Fibroblast of skin of right biceps (primary cell): Measurements from ENCODE around the gene MICAL3.

Source experiments
- DNase-seq: peaks from one replicate; pipeline ENCODE4 v3.0.0-alpha.2; 2013

The MICAL3 gene

GRCh38 chr22:17828502-17829080 is 195.8 kb downstream of the MICAL3 start:
- DNase-seq: no peak

DNA sequence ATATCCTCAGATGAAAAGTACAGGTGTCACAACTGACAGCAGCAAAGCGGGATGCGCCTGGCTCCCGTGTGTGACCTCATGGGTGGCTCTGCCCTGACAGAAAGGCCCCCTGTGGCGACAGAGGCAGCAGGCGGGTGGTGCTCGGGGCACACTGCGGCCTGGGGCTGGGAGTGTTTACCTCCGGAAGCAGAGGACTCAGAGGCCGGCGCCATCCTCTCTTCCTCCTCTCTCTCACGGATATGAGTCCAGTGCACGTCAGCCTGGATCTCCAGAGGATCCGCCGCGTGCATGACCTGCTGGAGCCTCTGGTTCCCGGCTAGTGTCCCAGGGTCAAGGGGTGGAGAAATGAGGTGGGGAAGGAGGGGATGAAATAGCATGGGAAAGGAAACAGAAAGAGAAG is 196.9 kb downstream of the MICAL3 start:
- no peak for DNase-seq

DNA sequence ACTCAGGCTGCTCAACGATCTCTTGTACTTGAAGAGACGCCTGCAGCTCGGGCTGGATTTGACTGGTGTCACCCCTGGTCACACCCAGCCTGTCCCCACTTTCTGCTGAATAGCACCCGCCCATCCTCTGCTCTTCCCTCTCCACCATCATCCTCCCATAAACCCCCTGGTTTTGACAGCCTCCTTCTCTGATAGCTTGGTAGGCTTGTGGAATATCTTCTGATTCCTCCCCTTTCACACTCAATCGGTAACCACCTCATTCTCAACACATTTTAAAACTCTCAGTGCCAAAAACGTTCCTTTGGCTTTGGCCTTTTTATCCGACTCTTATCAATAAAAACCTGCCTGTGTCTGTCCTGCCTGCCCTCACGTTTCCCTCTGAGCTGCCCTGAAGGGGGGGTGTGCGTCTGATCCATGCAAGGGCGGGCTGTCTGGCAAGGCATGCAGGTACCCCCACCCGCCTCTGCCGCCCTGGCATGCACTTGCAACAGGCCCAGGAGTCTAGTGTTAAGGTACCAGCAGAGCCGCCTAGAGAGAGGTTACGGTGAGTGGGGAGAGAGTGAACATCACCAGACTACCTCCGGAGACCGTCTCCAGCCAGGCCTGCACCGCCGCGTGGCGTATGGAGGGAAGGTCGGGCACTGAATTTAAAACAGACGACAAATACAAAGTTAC is 198.3 kb downstream of the MICAL3 start:
- DNase-seq: no peak

GRCh38 chr22:17824457-17824856 is 199.9 kb downstream of the MICAL3 start:
- no peak for DNase-seq

DNA sequence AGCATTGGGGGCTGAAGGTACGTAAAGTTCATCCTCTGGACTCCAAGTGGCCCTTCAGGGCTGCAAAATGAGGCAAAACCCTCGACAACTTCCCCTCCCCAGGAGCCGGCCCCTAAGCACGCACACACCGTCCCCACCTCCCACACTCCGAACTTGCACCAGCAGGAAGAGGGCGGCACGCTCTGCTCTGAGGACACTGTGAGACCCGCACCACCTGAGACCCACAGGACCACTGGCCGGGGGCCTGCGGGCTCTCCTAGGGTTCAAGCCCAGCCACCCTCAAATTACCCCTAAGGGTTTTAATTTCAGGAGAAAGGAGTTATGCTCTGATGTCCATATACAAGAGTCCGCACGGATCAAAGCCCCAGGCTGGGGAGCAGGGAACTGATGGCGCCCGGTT is 200.4 kb downstream of the MICAL3 start:
- DNase-seq: no peak

DNA sequence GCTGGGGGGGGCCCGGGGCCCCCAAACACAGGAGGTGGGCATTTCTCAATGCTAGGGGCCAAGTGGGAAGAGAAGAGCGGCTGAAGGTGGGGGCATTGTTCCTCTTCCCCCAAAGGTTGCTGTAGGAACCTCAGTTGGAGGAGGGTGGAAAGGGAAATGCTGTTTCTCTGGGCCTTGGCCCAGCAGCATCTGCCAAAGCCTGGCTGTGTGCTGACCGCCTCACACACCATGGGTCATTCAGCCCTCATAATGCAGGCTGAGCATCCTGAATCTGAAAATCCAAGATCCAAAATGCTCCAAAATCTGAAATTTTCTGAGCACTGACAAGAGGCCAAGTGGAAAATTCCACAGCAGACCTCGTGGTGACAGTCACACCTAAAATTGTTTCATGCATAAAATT is 201.1 kb downstream of the MICAL3 start:
- no peak for DNase-seq

DNA sequence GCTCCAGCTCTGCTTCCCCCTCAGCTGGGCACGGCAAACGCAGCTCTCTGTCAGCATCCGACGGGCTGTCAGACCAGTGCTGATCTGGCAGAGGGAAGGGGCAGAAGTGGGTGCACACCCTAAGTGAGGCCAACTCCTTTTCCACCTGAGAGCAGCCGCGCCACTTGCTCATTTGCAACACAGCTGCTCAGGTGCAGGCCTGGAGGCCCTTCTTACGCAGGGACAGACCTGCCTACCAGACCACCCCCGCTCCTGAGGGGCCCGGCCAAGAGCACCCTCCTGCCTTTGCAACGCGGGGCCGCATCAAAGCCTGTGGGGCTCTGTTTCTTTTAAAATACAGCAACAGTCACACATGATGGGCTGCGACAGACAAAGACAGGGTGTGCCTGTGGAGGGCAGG is 202.3 kb downstream of the MICAL3 start:
- no peak for DNase-seq

- no peak for DNase-seq
These were observed 203.4 kb downstream of the MICAL3 start for GRCh38 chr22:17820879-17821439.

DNA sequence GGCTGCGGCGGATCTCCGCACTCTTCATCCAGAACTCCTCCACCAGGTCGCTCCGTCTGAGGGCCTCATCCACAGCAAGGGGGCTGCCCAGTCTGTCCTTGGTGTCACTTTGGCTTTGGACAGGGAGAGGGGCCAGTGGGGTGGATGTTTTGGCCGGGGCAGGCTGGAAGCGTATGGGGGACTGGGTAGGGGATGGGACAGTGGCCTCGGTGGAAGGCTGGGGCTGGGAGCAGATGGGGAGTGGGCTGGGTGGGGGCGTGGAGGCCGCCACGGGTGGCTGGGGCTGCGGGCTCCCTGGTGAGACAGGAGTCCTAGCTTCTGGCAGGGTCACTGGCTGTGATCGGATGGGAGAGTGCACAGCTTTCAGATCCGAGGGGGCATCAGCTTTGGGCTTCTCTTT is 205.7 kb downstream of the MICAL3 start:
- DNase-seq: no peak

GRCh38 chr22:17818180-17818579 is 206.2 kb downstream of the MICAL3 start:
- no peak for DNase-seq

GRCh38 chr22:17817511-17818065 is 206.8 kb downstream of the MICAL3 start:
- DNase-seq: no peak

DNA sequence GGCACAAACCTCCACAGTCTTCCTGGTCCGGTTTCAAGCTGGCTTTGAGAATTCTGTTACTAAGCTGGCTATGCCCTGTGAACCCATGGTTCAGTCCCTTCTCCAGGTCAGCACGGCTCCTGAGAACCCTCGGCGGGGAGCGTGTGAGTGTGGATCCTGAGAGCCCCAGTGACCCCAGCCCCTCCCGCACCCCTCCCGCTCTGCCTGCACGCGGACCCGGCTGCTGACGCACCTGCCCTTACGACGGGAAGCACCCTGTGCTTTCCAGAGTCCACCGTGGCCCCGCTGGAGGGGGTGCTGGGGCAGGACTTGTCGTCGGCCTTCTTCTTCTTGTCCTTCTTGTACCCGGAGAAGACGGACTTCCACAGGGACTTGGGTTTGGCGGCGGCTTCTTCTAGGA is 207.3 kb downstream of the MICAL3 start:
- DNase-seq: no peak

DNA sequence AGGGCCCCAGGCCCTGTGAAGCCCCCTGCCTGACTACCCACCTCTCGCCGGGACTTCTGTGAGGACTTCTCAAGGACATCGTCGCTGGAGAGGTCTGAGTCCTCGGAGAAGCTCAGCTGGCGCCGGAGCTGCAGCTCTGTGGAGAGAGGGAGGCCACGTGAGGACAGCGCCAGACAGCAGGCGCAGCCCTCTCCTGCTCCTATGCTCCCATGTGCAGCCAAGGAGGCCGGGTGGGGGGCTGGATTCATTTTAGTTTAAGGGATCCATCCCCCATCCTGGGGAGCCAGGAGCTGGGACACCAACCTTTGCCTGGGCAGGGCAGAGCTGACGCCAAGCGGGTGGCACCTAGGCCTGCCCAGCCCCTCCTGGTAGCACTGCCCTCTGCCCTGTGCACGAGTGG is 207.7 kb downstream of the MICAL3 start:
- no peak for DNase-seq

GRCh38 chr22:17815703-17816254 is 208.6 kb downstream of the MICAL3 start:
- DNase-seq: no peak

- DNase-seq: no peak
These were observed 209.5 kb downstream of the MICAL3 start for GRCh38 chr22:17814830-17815229.

DNA sequence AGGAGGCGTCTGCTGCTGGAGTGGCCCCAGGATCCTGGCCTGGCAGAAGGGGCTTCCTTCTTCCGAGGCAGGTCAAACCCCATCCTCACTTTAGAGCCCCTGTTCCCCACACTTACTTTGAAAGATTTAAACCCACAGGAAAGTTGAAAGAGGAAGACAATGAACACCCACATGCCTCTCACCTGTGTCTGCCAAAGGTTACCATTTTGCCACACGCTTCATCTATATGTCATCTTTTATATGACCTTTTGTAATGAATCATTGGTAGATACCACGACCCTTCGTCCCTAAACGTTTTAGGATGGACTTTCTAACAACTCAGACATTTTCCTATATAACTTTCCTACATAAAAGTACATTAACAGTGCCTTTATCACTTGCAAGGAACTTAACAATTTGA is 210.3 kb downstream of the MICAL3 start:
- no peak for DNase-seq

GRCh38 chr22:17811119-17811518 is 213.2 kb downstream of the MICAL3 start:
- no peak for DNase-seq

DNA sequence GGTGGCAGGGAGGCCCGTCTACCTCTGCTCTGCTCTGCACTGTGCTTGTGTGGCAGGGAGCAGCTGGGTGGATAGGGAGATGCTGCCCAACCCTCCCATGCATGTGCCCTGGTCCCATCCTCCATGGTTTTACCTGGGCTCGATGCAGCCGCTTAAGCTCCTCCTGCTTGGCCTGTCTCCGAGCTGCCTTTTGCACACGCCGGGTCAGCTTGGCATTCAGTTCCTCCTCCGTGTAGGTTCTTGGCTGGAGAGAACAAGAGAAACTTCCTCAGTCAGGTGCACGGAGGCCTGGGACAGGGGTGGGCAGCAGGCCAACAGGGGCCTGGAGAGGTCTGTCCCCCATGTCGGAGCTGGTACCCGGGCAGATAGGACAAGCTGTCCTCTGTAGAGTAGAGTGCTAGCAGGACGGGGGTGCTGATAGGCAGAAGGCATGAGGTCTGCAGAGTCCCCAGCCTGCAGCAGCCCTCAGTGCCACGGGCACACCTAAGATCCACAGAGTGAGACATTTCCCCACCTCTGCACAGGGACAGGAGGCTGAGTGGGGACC is 213.7 kb downstream of the MICAL3 start:
- DNase-seq: no peak

DNA sequence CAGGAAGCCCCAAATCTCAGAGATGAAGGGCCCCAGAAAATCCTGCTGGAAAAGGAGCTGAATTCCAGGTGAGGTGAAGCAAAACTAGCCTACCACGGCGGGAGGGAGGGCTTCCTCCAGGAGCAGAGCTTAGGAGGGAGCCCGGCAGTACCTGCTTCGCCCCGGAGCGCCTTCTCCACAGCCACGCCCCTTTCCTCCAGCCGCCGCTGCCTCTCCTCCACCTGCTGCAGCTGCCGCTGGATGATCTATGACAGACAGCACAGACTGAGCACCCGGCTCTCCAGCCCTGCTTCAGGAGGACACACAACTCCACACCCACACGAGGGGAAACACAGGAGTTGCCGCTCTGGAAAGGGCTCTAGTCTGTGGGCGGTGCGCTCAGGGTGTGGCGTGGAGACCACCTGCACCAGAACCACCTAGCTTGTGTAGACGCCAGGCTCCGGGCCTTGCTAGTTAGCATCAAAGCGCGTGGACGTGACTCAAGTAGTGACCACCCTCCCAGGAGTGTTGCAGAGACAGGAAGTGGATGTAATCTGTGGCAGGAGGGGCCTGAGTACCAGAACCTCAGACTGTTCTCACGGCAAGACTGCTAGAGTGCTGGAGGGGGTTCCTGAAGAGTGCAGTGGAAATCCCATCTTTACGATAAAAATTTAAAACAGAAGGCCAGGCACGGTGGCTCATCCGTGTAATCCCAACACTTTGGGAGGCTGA is 215.5 kb downstream of the MICAL3 start:
- no peak for DNase-seq

DNA sequence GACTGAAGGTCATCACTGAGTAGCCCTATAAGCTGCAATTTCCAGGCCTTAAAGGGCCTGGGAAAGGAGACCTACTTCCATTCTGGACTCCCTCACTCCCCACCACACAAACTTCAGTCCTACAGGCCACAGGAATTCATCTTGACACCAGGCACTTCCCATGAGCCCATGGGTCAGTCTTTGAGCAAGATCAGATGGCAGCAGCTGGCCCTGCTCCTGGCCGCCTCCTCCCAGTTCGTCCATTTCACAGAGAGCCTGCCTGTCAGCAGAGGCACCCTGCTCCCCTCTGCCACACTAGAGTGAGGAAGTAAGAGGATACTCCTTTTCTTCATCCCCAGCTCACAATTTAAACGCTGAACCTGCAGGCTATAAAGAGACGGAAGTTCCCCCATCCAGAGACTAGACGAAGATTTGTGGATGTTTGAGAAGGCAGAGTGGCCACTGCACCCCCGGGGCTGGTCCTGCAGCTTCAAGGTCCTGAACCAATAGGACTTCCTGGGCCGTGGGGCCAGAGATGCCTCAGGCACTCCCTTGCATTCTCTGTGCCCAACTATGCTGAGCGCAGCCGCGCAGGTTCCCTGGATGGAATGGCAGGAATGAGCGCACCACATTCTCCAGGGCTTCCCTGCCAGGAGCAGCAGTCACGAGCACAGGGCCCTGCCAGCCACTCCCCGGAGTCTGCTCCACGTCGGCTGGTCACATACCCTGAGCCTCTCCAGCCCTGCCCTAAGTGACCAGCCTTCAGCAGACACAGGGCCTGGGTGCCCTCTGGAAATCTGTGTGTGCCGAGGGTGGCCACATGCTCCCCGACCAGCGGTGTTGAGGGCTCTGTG is 216.6 kb downstream of the MICAL3 start:
- DNase-seq: no peak

GRCh38 chr22:17807086-17807485 is 217.3 kb downstream of the MICAL3 start:
- DNase-seq: no peak

- no peak for DNase-seq
These were observed 217.9 kb downstream of the MICAL3 start for GRCh38 chr22:17806437-17806836.
